HG03565 (cell line): ENCODE measurements around the gene ASGR2.
"Not testable (repeated sequence)": the region's sequence is repeated elsewhere in the genome, so short reads cannot be mapped to it uniquely, and the experiment has no call there.

Experiments used
- ATAC-seq: cut with Tn5 transposase; IDR thresholded peaks from one replicate; pipeline ENCODE4 v1.9.1; 2021; ENCODE audit warnings: mild to moderate bottlenecking, moderate library complexity; ENCODE audit not compliant: unreplicated experiment

ASGR2 gene

GRCh38 chr17:7126386-7126785 lies 11.8 kb upstream of the ASGR2 start:
- not testable (repeated sequence) for ATAC-seq

- ATAC-seq = no peak
Observed at GRCh38 chr17:7124923-7125322, 10.3 kb upstream of the ASGR2 start.

- ATAC-seq = no peak
Observed at GRCh38 chr17:7123844-7124243, 9.2 kb upstream of the ASGR2 start.

GRCh38 chr17:7122381-7122780 lies 7.8 kb upstream of the ASGR2 start:
- ATAC-seq = no peak

DNA sequence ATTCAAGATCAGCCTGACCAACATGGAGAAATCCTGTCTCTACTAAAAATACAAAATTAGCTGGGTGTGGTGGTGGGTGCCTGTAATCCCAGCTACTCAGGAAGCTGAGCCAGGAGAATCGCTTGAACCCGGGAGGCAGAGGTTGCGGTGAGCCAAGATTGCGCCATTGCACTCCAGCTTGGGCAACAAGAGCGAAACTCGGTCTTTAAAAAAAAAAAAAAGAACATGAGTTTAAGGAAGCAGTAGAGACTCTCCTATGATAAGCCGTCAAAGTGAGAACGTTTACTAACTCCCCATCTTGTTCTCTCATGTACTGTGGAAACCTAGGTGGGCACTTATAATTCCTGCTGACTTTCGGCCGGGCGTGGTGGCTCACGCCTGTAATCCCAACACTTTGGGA lies 6.0 kb upstream of the ASGR2 start:
- not testable (repeated sequence) for ATAC-seq

DNA sequence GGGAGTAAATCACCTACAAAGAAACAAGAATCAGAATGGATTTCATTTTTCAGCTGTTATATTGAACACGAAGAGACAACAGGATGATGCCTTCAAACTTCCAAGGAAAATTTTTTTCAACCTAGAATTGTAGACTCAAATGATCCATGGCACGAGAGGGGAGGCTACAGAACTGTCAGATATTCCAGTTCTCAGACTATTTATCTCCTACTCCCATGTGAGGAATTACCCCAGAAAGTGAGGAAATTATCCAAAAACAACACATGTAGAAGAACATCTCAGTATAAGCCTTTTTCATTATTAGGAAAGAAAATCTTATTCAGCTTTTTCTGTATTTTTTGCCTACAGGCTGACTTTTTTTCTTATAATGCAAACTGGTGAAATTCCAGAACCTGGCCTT lies 5.5 kb upstream of the ASGR2 start:
- ATAC-seq = no peak

DNA sequence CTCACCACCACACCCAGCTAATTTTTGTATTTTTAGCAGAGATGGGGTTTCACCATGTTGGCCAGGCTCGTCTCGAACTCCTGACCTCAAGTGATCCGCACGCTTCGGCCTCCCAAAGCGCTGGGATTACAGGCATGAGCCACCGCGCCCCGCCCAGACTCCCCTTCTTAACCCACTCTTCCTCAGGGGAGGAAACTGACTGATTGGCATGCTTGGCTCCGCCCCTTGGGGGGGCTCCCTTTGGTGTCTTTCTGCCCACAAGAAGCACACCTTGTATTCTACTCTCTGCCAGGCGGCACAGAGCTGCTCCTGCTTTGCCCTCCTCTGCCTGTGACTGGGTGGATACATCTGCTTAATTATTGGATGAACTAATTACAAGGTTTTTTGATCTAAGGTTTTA lies 4.7 kb upstream of the ASGR2 start:
- no peak for ATAC-seq

DNA sequence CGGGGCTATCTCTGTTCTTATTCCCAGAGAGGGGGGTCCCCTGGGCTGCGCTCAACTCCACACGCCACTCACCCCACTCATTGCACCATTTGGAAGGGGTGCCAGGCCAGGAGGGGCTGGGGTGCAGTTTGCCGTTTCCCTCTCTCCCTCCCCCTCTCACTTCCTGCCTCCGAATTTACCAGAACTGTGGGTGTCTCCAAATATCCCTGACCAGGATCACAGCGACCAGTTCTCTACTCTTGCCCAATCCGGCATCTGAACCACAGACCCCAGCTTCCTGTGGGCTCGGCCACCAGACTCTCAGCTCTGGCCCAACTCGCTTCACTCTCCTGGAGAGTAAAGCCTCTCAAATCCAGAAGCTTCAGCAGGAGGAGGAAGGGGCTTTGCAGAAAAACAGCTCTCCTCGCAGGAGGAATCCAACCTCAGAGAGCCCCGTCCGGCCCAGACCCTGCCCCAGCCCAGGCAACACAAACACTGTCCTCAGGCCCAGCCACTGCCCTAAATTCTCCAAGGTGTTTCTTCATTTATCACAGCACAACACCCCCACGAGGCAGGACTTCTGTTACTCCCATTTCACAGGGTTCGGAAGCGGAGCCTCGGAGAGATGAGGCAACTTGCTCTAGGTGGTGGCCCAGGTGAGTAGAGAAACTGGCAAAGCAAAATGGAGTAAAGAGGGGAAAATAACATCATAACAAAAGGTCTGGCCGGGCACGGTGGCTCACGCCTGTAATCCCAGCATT lies 423 bp upstream of the ASGR2 start:
- no peak for ATAC-seq

DNA sequence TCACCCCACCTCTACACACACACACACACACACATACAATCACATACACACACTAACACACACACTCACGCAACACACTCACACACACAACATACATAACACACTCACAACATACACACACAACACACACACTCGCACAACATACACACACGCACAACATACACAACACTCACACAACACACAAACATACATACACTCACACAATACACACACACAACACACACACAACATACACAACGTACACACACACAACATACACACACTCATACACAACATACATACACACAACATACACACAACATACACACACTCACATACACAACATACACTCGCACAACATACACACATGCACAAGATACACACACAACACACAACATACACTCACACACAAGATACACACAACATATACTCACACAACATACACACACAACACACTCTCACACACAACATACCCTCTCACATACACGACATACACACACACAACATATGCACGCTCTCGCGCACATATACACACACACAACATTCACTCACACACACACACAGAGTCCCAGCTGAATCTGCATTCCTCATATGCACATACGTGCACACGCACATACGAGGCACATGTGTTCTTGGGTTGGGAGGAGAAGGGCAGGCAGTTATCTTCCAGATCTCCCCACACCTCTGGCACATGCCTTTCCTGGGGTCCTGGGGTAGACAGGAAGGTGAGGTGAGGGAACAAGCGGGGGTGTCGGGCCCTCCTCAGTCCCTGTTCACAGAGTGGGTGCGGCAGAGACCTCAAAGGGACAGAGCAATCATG lies 1.1 kb downstream of the ASGR2 start:
- no peak for ATAC-seq

DNA sequence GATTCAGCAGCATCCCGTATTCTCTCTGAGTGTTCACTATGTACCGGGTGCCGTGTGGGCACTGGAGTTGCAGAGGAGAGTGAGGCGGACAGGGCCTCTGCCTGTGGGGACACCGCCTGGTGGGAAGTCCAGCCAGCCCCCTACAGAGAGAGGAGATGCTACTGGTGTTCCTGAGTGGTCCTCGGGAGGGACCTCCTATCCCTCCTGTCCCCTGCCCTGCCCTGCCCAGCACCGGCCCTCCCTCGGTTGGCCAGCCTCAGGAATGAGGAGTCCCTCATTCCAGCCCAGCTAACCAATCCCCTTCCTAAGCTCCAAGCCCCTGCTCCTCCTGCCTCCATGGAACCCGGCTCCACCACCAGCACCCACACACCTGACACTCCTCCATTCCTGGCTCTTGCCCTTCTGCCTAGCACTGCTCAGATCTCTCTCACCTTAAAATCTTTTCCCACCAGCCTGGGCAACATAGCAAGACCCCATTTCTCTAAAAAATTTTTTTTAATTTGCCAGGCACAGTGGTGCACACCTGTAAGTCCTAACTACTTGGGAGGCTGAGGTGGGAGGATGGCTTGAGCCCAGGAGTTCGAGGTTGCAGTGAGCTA lies 2.0 kb downstream of the ASGR2 start:
- no peak for ATAC-seq

DNA sequence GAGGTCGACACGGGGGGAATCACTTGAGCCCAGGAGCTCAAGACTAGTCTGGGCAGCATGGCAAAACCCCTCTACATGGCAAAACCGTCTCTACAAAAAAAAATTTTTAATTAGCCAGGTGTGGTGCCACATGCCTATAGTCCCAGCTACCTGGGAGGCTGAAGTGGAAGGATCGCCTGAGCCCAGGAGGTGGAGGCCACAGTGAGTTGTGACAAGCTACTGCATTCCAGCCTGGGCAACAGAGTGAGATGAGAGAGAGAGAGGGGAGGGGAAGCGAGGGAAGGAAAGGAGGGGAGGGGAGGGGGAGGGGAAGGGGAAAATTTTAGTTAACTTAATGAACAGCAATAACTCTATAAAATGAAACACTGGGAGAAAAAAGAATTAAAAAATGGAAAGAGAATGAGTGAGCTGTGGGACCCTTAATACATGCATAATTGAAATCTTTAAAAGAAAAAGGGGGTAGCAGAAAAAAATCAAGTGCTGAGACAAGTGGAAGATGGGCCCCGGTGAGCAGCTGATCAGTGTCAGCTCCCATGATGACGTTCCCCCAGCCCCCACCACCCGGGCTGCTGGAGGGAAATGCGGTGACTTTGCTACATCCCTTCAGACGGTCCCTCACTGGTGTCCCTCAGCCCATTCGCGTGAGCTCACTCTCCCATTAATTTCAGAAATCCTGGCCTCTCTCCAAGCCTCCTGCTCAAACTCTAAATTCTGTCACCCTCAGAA lies 2.7 kb downstream of the ASGR2 start:
- ATAC-seq = no peak

DNA sequence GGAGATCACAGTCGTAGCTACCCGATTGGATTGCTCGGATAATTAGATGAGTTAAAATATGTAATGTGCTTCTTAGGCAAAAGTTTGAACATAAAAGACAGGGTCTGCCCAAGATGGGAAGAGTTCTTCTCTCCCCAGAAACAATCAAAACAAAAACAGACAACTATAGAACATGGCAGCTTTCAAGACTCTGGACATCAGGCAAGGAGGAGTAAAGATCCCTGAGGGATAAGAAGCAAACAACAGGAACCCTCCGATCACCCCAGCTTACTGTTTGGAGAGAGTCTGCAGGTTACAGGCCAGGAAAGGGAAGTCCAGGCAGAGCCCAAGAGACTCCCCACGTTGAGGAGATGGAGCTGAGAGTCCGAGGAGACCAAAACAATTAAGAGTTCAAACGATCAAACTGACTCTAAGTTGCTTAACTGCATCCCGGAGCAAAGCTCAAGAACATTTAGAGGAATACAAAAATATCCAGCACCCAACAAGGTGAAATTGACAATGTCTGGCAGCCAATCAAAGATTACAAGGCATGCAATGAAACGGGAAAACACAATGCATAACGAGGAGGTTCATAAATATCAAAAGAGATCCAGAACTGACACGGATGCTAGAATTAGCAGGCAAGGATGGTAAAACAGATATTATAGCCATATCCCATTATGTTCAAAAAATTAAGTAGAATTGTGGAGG lies 3.9 kb downstream of the ASGR2 start:
- ATAC-seq = no peak

DNA sequence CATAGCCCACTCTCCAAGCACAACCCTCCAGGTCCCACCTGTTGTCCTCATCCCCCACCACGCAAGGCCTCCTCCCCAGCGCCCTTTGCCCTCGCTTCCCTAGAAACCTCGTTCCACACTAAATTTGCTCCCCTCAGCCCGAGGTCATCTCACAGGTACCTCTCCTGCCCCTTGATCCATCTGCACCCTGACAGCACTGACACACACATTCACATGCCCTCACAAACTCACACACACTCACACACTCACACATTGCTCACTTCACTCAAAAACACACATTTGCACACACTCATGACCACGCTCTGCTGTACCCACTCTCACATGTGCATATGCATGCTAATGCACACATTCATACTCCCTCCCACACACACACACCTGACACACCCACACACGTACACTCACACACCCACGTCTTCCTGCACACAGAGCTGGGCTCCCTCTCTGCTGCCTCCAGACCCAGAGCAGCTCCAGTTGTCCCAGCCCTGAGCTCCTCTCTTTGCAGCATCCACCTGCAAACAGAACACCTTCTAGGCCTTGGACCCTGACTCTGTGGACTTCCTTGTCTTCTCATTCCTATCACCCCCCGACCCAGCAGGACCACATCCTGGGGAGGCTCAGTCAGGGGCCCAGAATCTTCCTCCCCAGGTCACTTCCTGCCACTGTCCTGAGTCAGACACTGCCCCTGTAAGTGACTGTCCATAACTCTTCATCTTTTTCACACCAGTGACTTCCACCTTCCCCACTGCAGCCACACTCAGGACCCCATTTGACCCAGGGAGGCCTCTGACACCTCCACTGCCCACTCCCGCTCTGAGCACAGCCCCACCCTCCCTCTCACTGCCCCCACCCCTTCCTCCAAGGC lies 4.9 kb downstream of the ASGR2 start:
- ATAC-seq = no peak

DNA sequence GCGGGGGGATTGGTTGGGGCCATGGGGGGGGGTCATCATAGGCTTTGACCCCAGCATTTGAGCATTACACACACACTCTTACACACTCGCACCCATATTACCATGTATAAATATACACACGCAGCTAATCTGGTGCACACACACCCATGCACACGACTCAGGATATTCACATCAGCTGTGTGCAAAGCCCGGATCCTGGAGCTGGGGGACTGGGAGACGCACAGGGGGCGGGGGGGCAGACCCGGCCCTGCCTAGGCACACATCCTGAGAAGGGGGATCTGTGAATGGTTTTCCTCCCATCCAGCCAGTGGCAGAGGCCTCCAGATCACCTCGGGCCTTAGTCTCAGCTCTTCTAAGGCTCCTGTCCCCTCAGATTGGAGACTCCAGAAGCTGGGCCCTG lies 5.6 kb downstream of the ASGR2 start:
- ATAC-seq = no peak

- ATAC-seq = no peak
Observed at GRCh38 chr17:7108560-7108925, 6.1 kb downstream of the ASGR2 start.

DNA sequence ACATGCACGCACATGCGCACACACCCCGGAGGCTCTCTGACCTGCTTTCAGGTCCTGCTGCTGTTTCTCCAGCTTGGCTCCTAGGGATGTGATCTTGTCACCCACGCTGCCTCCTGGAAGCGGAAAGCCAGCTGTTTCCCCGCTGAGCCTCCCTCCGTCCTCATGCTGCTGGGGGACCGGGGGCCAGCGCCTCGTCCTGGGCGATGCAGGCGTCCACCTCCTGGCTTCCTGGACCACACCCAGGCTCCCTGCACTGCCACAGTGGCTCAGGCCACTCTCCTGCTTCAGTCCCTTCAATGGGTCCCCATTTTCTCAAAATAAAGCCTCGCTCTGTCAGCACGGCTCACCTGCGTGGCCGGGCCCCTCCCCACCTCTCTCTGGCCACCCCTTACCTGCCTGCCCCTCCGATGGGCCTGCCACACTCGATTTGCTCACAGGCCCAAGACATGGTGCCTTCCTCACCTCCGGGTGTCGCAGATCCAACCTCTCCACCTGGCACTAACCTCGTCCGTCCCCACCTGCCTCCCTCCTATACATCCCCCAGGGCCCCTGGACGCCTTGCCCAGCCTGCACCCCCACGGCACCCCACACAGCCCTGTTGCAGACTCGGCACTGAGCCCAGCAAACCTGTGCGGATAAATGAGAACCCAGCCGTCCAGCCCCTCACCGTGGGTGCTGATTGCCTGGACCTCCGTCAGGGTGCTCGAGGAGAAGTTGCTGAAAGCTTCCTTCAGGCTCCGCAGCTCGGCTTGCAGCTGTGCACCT lies 6.6 kb downstream of the ASGR2 start:
- no peak for ATAC-seq

- ATAC-seq = no peak
Observed at GRCh38 chr17:7107012-7107754, 7.4 kb downstream of the ASGR2 start.

DNA sequence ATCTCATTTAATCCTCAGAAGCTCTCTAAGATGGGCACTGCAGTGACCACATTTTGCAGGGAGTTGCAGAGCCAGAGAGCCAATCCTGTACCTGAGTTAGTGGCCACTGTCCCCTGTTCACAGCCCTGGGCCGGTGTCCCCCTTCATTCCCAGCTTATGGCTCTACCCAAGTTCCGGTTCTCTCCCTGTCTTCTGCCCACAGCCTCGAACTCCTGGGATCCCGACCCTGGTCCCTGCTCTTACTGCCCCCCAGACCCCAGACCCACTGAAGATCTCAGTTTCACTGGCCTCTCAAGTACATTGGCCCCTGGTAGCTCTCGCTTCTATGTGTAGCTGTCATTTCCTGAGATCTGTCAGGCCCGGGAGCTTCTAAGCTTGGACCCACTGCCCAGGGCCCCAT lies 12.2 kb downstream of the ASGR2 start:
- ATAC-seq = no peak

GRCh38 chr17:7101531-7101930 lies 13.1 kb downstream of the ASGR2 start:
- ATAC-seq = no peak
